Lower lobe of right lung (tissue), 2 donors: Measurements from ENCODE around the gene OR7G1. TPM values are rescaled to one million over a fixed set of nuclear protein-coding genes. Genes with fewer than 3 reads are reported as not detected.

Source experiments
- ATAC-seq, 2 donors: fragments of 200-7000 bp; cut with Tn5 transposase; one replicate each; pipeline ENCODE4 v1.9.1; 2020 to 2022; ENCODE audit warnings: mild to moderate bottlenecking in 2 of 2, moderate library complexity in 2 of 2
- DNase-seq: peaks from one replicate; pipeline ENCODE4 v3.0.0-alpha.2; 2020
- H3K27ac ChIP-seq: fragments of 200-600 bp; one replicate; pipeline ENCODE4 v1.8.0; 2022
- H3K27me3 ChIP-seq: fragments of 200-600 bp; one replicate; pipeline ENCODE4 v1.8.0; 2022; ENCODE audit warnings: low read depth
- H3K36me3 ChIP-seq: fragments of 200-600 bp; one replicate; pipeline ENCODE4 v1.8.0; 2022; ENCODE audit warnings: mild to moderate bottlenecking
- H3K4me1 ChIP-seq: fragments of 200-600 bp; one replicate; pipeline ENCODE4 v1.8.0; 2022
- H3K4me3 ChIP-seq: fragments of 200-600 bp; one replicate; pipeline ENCODE4 v1.8.0; 2022; ENCODE audit warnings: mild to moderate bottlenecking
- H3K9me3 ChIP-seq: fragments of 200-600 bp; one replicate; pipeline ENCODE4 v1.8.0; 2022
- CTCF ChIP-seq: fragments of 200-600 bp; IDR thresholded peaks from one replicate; pipeline ENCODE4 v1.8.0; 2022; ENCODE audit warnings: antibody characterized with exemption, mild to moderate bottlenecking
- intact Hi-C: fragments of 100-400 bp; cut with DNase I; formaldehyde crosslinking; loops from one replicate; pipeline ENCODE4 v1.11.0; 2022
- total RNA-seq: library from RNA; stranded (reverse); fragmentation: NEBNext Ultra II Directional; extraction: Animal tissue kit (Norgen Biotek cat#: 25700); gene quantifications from one replicate; pipeline ENCODE4 v1.2.1, GENCODE V29; 2021
- donor health status: DM: no; HTN: yes; CAD: no; lungs with severe emphysema.

The OR7G1 gene
- total RNA-seq, 1 donor from 2014 or later, result not detected

- intact Hi-C loops, result no loop called here
- no peak for TF ChIP-seq CTCF
- H3K27me3 ChIP-seq, result no peaks in the 10 kb centered on the region
- H3K36me3 ChIP-seq, result peaks cover 6% of the 10 kb centered on the region
- peaks cover 24% of the 10 kb centered on the region for H3K9me3 ChIP-seq
- no peak overlapping the region for H3K27ac ChIP-seq
- H3K4me1 ChIP-seq, result peaks cover 14% of the 10 kb centered on the region
- no peak overlapping the region for H3K4me3 ChIP-seq
- DNase-seq (no peak), ATAC-seq (no peak)
Observed at GRCh38 chr19:9144920-9145319, 29.4 kb upstream of the OR7G1 start.

- DNase-seq (peak; percentile 95), ATAC-seq (peak; percentile 97 to 99)
- intact Hi-C loops, result no loop called here
- H3K27ac ChIP-seq, result peak within 1 kb of the TSS; percentile 86
- H3K4me3 ChIP-seq, result peak within 1 kb of the TSS; percentile 74
- H3K9me3 ChIP-seq, result peaks cover 14% of the 10 kb centered on the region
- no peaks in the 10 kb centered on the region for H3K36me3 ChIP-seq
- no peak for TF ChIP-seq CTCF
- H3K4me1 ChIP-seq, result peaks cover 18% of the 10 kb centered on the region
- H3K27me3 ChIP-seq, result no peaks in the 10 kb centered on the region
Observed at GRCh38 chr19:9140159-9140874, 24.8 kb upstream of the OR7G1 start, which contains the start of gene ZNF317. ZNF317 (plus strand) TSS chr19:9140397; CDS start chr19:9156017, 15,620 bp downstream.

- intact Hi-C loops, result no loop called here
- no peak for DNase-seq
- peak overlapping the region; percentile 74 for H3K4me3 ChIP-seq
- TF ChIP-seq CTCF, result no peak
- peaks cover 7% of the 10 kb centered on the region for H3K9me3 ChIP-seq
- peak overlapping the region; percentile 86 for H3K27ac ChIP-seq
- H3K36me3 ChIP-seq, result no peaks in the 10 kb centered on the region
- peak in 1 of 2 donors; percentile 25 for ATAC-seq
- peaks cover 18% of the 10 kb centered on the region for H3K4me1 ChIP-seq
- H3K27me3 ChIP-seq, result no peaks in the 10 kb centered on the region
Observed at GRCh38 chr19:9139609-9140158, 24.1 kb upstream of the OR7G1 start.

- H3K4me1 ChIP-seq, result no peaks in the 10 kb centered on the region
- H3K27me3 ChIP-seq, result no peaks in the 10 kb centered on the region
- ATAC-seq (no peak), DNase-seq (no peak)
- H3K4me3 ChIP-seq, result no peak overlapping the region
- no peaks in the 10 kb centered on the region for H3K9me3 ChIP-seq
- H3K27ac ChIP-seq, result no peak overlapping the region
- H3K36me3 ChIP-seq, result no peaks in the 10 kb centered on the region
- TF ChIP-seq CTCF, result no peak
- intact Hi-C loops, result no loop called here
Observed at GRCh38 chr19:9132422-9132821, 16.9 kb upstream of the OR7G1 start.

GRCh38 chr19:9130965-9131364 is 15.4 kb upstream of the OR7G1 start:
- Histone ChIP-seq H3K36me3 (no peaks in the 10 kb centered on the region), H3K4me3 (no peak overlapping the region), H3K27me3 (no peaks in the 10 kb centered on the region), H3K4me1 (no peaks in the 10 kb centered on the region), H3K27ac (no peak overlapping the region), H3K9me3 (no peaks in the 10 kb centered on the region)
- intact Hi-C loops, result no loop called here
- DNase-seq, result no peak
- ATAC-seq, result no peak
- TF ChIP-seq CTCF, result no peak
